ENCODE data around the gene TGFBR1.
A peak's percentile ranks its signal among the peaks of the same experiment; 100 is the strongest.

TGFBR1 gene

DNA sequence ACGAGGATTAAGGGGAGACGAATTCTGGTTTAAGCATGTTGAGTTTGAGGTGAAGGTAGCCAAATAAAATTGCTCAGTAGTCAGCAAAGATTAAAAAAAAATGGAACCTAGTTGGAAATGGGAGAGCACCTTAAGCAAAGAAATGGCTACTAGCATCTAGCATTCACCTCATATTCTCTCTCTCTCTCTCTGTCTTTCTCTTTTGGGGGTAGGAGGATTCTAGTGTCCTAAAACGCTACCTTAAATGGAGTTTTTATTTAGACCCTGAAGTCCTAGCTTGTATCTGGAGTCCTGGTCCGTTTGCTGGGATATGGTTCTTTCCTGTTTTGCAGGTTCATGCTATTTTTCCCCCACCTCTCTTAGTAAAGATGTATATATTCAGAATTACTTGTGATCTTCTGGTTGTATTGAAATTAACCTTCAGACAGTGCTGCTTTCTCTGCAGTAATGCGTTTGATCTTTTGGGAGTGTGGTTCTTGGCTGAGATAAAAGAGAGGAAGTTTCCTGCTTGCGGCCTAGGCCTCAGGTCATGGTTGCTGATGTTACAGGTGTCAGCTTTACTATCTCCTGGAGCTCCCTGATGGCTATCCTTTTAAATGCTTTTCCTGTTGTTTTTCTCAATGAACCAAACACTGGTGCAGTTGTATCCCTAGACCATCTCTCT lies 8.0 kb downstream of the TGFBR1 start:
- ATAC-seq, result peak; percentile 72
- H3K9me3 Mint-ChIP-seq, result no peaks in the 10 kb centered on the region
- H3K36me3 Mint-ChIP-seq, result peaks cover 13% of the 10 kb centered on the region
- H3K27ac Mint-ChIP-seq, result peak overlapping the region; percentile 33
- peaks cover 76% of the 10 kb centered on the region for H3K4me1 Mint-ChIP-seq
- H3K4me3 Mint-ChIP-seq, result peak overlapping the region; percentile 30
- no peaks in the 10 kb centered on the region for H3K27me3 Mint-ChIP-seq

DNA sequence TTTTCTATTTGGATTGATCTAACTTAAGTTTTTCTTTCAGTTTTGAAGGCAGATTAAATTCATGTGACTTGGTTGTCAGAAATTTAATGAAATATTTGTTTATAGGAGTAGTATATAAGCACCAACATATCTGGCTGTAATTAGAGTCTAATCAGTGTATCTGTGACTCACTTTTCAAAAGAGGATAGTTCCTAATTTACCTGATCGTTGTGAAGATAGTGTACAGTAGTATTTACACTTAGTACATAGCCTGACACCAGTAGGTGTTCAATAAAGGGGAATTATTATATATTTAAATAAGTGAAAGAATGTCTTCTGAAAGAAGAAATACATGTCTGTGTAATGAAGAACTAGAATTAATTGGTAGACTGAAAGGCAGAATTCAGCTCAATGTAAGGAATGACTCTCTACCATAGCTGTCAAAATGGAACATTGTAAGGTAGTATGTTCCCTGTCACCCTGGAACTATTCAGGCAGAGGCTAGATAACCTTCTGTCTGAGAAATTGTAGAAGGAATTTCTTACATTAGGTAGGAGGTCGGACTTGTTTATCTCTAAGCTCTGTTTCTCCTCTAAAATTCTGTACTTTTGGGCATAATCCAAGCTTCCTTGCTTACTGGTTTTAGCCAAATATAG lies 8.6 kb downstream of the TGFBR1 start:
- no peaks in the 10 kb centered on the region for H3K27me3 Mint-ChIP-seq

DNA sequence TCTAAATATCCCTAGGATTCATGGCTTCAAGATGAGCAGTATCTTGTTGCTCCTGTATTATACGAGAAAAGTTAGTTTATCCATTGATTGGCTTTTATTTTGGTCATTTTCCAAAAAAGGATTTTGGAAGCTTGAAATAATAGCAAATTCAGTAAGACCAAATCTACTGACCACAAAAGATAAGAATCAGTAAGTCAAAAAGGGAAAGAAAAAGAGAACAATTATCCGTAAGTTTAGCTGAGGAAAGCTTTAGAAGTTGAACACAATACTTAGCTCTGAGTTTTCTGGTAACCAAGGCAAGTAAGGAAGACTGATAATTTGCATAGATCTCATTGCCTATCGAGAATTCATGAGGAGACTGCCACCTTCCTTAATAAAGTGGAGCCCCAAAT lies 9.1 kb downstream of the TGFBR1 start:
- peaks cover 17% of the 10 kb centered on the region for H3K36me3 Mint-ChIP-seq
- no peak overlapping the region for H3K27ac Mint-ChIP-seq
- no peak overlapping the region for H3K4me3 Mint-ChIP-seq
- ATAC-seq, result no peak
- H3K27me3 Mint-ChIP-seq, result no peaks in the 10 kb centered on the region
- H3K9me3 Mint-ChIP-seq, result no peaks in the 10 kb centered on the region
- peaks cover 70% of the 10 kb centered on the region for H3K4me1 Mint-ChIP-seq

More for the DNA sequence above, 8.6 kb downstream of the TGFBR1 start:
- peaks cover 13% of the 10 kb centered on the region for H3K36me3 Mint-ChIP-seq
- peaks cover 70% of the 10 kb centered on the region for H3K4me1 Mint-ChIP-seq
- peak overlapping the region; percentile 33 for H3K27ac Mint-ChIP-seq
- no peaks in the 10 kb centered on the region for H3K9me3 Mint-ChIP-seq
- ATAC-seq, result no peak
- H3K4me3 Mint-ChIP-seq, result peak overlapping the region; percentile 30

DNA sequence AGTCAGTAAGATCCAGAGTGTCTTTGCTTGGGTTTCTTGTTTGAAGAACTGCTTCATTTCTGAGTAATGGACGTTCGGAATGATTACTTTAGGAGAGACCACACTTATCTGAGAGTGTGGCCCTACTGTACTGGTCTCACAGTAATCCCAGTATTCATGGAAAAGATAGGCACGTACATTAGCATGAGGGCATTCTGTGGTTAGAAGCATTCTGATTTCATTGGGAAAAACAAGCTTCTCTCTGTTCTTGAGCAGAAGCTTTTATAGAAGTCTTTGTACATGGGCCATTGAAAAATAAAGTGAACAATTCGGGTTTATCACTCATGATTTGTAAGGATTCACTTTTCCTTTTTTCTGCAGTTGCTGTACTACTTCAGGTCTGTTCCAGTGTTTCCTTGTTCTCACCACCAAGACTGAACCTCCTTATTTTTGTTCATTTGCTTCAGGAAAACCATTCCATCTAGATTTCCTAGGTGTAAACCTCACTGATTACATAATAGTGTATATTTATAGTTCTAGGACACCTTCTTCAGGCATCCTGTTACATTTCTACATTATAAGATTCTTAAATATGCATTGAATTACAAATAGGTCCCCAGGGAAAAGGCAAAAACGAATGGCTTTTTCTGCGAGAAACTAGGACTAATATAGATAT lies 10.1 kb downstream of the TGFBR1 start:
- H3K27me3 Mint-ChIP-seq, result no peaks in the 10 kb centered on the region
- no peak overlapping the region for H3K27ac Mint-ChIP-seq
- H3K9me3 Mint-ChIP-seq, result no peaks in the 10 kb centered on the region
- peaks cover 72% of the 10 kb centered on the region for H3K4me1 Mint-ChIP-seq
- no peak for ATAC-seq
- H3K36me3 Mint-ChIP-seq, result peaks cover 17% of the 10 kb centered on the region
- H3K4me3 Mint-ChIP-seq, result no peak overlapping the region

DNA sequence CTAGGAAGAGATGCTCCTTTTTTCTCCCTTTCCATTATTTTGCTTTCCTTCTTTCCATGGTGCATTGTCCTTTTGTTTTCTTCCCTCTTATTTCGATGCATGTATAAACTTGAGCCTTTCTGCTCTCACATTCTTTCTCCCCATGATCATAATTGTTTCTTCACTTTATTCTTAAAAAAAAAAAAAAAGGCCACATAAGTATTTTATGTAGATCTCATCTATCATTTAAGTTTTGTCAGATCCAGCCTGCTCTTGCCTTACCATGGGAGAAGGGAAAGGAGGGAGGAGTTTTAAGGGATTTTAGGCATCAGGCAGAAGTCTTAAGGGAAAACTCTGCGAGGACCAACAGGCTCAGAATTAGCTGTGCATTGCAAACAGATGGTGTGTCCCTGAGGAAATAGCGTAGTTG lies 11.1 kb downstream of the TGFBR1 start:
- H3K27ac Mint-ChIP-seq, result no peak overlapping the region
- ATAC-seq, result no peak
- no peaks in the 10 kb centered on the region for H3K27me3 Mint-ChIP-seq
- peaks cover 19% of the 10 kb centered on the region for H3K36me3 Mint-ChIP-seq
- no peaks in the 10 kb centered on the region for H3K9me3 Mint-ChIP-seq
- peaks cover 75% of the 10 kb centered on the region for H3K4me1 Mint-ChIP-seq
- no peak overlapping the region for H3K4me3 Mint-ChIP-seq

DNA sequence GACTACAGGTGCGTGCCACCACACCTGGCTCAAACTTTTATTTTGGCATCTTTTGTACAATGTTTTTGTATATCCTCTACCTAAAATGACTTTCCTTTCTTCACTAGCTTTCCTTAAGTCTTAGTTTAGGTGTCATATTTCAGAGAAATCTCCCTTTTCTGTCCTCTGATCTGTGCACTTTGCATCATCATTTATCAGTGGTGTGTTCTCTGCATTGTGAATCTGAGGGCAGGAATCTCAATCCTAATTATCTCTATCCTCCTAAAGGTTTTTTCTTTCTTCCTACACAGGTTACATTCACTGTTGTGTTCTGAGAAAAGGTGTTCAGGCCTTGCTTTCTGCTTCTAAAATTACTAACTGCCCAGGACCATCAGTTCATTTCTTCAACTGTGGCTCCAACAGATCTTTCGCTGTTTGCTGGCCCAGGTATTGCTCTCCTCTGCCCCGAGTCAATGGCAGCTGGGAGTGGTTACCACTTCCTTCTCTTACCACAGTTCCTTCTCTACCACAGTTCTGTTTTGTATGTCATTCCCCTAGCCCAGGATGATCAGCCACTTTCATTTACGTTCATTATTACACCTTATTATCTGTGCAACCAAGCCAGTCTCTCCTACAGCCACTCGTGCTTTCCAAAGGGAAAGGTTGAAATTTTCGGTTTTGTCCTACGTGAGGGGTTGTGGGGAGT lies 14.0 kb downstream of the TGFBR1 start:
- H3K27me3 Mint-ChIP-seq, result no peaks in the 10 kb centered on the region
- no peaks in the 10 kb centered on the region for H3K9me3 Mint-ChIP-seq
- peaks cover 18% of the 10 kb centered on the region for H3K36me3 Mint-ChIP-seq
- peak overlapping the region; percentile 77 for H3K4me3 Mint-ChIP-seq
- ATAC-seq, result peak; percentile 99
- H3K4me1 Mint-ChIP-seq, result peaks cover 71% of the 10 kb centered on the region
- H3K27ac Mint-ChIP-seq, result peak overlapping the region; percentile 83

DNA sequence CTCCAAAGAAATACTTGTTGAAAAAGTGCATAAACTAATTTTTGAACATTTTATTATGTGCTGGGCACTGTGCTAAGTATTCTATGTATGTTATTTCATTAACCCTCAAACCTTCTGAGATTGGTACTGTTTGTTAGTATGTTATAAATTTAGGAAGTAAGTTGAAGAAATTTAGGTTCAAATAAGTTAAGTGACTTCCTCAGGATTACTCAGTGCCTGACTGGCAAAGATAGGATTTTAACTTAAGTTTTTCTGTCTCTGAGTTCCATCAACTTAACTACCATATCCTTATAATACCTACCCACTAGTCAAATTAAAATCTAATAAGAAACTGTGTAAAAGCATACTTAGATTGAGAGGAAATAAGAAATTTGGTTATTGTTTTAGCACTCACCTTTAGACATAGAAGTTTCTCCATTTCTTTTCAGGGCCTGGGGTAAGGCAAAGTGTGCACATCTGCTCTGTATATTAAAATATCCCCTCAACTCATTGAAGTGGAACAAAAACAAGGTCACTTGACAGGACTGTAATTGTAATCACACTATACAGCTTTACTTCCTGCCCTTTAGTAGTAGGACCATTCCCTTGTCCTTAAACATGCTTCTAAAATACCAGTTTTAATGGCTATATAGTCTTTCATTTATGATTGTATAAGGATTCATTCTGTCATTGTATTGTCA lies 15.2 kb downstream of the TGFBR1 start:
- no peaks in the 10 kb centered on the region for H3K9me3 Mint-ChIP-seq
- peak overlapping the region; percentile 83 for H3K27ac Mint-ChIP-seq
- H3K4me1 Mint-ChIP-seq, result peaks cover 62% of the 10 kb centered on the region
- H3K27me3 Mint-ChIP-seq, result no peaks in the 10 kb centered on the region
- ATAC-seq, result no peak
- no peak overlapping the region for H3K4me3 Mint-ChIP-seq
- peaks cover 21% of the 10 kb centered on the region for H3K36me3 Mint-ChIP-seq

DNA sequence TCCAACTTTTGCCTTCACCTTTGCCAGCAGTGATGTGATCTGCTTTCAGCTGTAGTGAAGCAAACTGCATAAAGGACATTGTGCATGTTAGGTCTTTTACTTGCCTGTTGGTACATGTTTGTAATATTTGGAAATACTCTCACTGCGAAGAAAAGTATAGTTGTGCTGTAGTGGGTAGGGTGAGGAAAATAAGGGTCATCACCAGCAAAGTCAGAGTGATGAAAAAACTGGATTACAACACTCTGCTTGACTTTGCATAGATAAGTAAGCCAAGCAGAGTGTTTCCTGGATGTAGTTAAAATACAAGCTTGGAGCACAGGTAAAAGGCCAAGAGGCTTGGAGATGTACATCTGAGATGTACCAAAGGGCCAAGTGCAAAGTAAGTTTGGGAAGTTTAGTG lies 16.7 kb downstream of the TGFBR1 start:
- no peak overlapping the region for H3K4me3 Mint-ChIP-seq

DNA sequence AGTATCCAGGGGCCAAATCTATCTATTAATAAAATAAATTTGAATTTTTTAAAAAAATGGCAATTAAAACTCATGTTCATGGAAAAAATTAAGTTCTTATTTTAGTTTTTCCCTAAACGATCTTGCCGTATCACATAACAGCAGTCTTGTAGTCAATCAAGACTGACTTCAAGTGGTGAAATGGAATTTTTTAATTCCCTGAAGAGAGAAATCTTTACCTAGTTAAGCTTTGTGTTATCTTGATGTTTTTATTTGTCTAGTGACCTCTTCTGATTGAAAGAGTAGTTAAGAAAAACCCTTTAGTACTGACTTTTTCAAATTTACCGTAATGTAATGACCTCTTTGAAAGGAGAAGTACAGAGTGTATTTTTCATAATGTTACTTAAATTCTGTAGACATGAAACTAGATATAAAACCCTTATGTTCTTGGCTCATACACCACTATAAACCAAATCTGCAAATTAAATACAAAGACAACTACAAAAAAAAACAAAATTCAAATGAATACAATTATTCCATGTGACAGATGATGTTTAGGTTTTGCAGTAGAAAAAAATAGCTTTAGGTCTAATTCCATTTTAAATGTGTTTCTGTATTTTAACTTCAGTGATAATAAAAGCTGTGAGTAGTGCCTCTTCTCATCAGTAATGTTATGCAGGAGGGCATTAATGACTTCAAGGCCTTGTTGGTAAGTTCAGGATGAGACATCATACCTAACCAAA lies 19.8 kb downstream of the TGFBR1 start:
- Mint-ChIP-seq H3K9me3 (no peaks in the 10 kb centered on the region), H3K27ac (no peak overlapping the region), H3K4me1 (peaks cover 64% of the 10 kb centered on the region), H3K4me3 (no peak overlapping the region), H3K27me3 (no peaks in the 10 kb centered on the region), H3K36me3 (peaks cover 17% of the 10 kb centered on the region)
- ATAC-seq, result no peak

More for the DNA sequence above, 16.7 kb downstream of the TGFBR1 start:
- Mint-ChIP-seq H3K27ac (peak overlapping the region; percentile 83), H3K36me3 (peaks cover 21% of the 10 kb centered on the region), H3K4me1 (peaks cover 64% of the 10 kb centered on the region), H3K9me3 (no peaks in the 10 kb centered on the region), H3K27me3 (no peaks in the 10 kb centered on the region)
- ATAC-seq, result no peak

DNA sequence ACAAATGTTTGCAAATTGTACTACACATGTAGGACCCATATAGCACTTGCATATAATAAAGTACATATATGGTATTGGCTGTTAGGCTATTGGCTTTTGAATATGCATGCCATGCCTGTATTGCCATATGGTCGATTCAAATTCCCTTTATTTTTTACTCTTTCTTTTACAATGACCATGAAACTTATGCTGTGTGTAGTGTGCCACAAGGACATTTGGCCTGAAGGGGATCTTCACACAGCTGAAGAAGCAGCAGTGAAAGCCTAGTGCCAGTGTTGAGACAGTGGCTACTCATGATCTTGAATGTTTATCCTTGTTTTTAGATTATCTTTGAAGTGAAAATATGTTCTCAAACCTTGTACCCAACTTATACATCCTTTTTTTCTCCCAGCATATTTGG lies 20.5 kb downstream of the TGFBR1 start:
- Mint-ChIP-seq H3K36me3 (peaks cover 17% of the 10 kb centered on the region), H3K9me3 (no peaks in the 10 kb centered on the region), H3K4me3 (no peak overlapping the region), H3K27me3 (no peaks in the 10 kb centered on the region), H3K4me1 (peaks cover 64% of the 10 kb centered on the region), H3K27ac (no peak overlapping the region)
- no peak for ATAC-seq

DNA sequence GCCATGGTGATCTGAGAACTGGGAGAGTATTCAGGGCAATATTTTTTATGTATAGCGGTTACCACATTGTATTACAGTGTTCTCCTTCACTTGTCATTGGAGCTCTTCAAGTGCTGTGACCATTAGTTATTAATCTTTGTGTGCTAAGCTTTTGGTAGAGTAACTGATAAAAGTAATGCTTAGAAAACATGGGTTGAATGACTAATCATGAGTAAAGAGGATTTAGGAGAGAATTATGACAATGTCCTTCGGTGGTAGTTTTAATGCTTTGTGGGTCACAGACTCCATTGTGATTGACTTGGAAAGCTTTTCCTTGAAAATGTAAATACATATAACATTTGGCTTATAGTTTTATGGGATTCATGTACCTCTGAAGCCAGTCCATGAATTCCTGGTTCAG lies 21.4 kb downstream of the TGFBR1 start:
- Mint-ChIP-seq H3K36me3 (peaks cover 20% of the 10 kb centered on the region), H3K4me3 (no peak overlapping the region), H3K27ac (no peak overlapping the region), H3K9me3 (no peaks in the 10 kb centered on the region), H3K4me1 (peaks cover 61% of the 10 kb centered on the region), H3K27me3 (no peaks in the 10 kb centered on the region)
- ATAC-seq, result no peak

DNA sequence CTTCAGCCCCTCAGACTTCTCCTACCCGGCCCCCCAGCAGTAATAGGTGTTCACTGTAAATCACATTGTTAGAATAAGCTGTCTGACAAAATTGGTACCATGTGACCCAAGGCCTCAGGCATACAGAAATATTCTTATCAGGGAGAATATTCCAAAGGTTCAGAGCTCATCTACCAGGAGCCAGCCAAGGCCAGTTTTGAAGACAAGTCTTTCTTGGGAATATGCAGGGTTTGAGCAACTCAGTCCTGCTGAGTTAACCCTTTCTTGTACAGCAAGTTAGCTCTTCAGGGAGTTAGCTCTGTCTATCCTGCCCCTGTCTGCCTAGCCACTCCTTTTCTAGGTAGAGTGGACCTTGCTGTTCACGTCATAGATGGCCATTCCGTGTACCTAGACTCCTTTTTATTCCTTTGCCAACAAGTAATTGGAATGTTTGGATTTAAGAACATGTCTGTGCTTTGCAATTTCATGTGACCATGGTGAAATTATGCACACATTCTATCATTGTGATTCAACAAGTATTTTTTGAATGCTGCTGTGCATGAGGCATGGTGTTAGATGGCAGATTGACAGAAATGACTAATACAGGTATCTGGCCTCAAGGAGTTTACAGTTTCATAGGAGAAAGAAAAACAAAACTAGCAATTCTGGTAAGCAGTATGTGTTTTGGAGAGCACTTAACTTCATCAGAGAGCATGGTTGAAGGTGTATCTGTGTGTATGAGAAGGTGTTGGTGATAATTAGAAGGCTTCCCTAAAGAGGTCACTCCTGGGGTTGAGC lies 22.6 kb downstream of the TGFBR1 start:
- Mint-ChIP-seq H3K9me3 (no peaks in the 10 kb centered on the region), H3K4me3 (no peak overlapping the region), H3K36me3 (peaks cover 22% of the 10 kb centered on the region), H3K27ac (peak overlapping the region; percentile 61), H3K27me3 (no peaks in the 10 kb centered on the region), H3K4me1 (peaks cover 61% of the 10 kb centered on the region)
- ATAC-seq, result peak; percentile 7

DNA sequence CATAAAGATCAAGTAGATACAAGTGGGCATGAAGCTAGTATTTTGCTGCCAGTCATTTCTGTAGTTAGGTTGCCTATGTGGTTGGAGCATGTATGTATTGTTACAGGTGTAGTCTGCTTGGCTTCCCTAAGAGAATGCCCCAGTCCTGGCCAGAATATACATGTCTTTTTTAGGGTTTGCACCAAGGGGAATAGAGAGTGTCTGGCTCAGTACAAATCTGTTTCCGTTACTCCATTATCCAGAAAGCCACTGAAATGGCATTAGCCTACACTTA lies 23.2 kb downstream of the TGFBR1 start:
- H3K27ac Mint-ChIP-seq, result peak overlapping the region; percentile 61
- ATAC-seq, result peak; percentile 65

DNA sequence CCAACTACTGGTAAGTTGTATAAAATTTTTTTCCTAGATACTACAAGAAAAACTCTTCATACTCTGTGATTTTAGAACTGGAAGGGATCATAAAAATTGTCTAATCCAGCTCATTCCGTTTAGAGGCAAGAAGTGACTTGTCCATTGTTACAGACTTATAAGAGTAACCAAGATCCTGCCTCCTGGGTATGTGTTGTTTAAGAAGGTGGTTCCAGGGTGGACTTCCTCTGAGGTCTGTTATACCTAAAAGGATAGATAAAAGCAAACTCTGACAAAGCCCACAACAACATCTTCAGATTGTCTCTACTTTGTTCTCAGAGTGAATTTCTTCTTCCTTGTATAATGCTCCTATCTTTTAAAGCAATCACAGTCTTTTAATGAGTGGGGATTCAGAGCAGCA lies 24.2 kb downstream of the TGFBR1 start:
- Mint-ChIP-seq H3K27ac (peak overlapping the region; percentile 56), H3K27me3 (no peaks in the 10 kb centered on the region), H3K9me3 (no peaks in the 10 kb centered on the region), H3K36me3 (peaks cover 23% of the 10 kb centered on the region), H3K4me3 (no peak overlapping the region), H3K4me1 (peaks cover 57% of the 10 kb centered on the region)
- no peak for ATAC-seq

More for the DNA sequence above, 23.2 kb downstream of the TGFBR1 start:
- Mint-ChIP-seq H3K36me3 (peaks cover 23% of the 10 kb centered on the region), H3K4me1 (peaks cover 60% of the 10 kb centered on the region), H3K27me3 (no peaks in the 10 kb centered on the region), H3K4me3 (no peak overlapping the region), H3K9me3 (no peaks in the 10 kb centered on the region)
